Neuronal stem cell (in vitro differentiated cells): ENCODE measurements around the gene ZNF496.
"Not testable (repeated sequence)": the region's sequence is repeated elsewhere in the genome, so short reads cannot be mapped to it uniquely, and the experiment has no call there.

ENCODE experiments used
- DNase-seq: peaks from one replicate; pipeline ENCODE4 v3.0.0-alpha.2; 2013; ENCODE audit warnings: low spot score
- H2AFZ ChIP-seq: one replicate; pipeline ENCODE4 v1.6.1; 2013; ENCODE audit warnings: mild to moderate bottlenecking, low read length, inconsistent platforms
- H2AK5ac ChIP-seq: 2 replicates; pipeline ENCODE4 v1.6.1; 2013; ENCODE audit warnings: low read depth, mild to moderate bottlenecking, inconsistent platforms, low read length, moderate library complexity, mixed read lengths
- H2BK120ac ChIP-seq: 2 replicates; pipeline ENCODE4 v1.6.1; 2013; ENCODE audit warnings: low read depth, mild to moderate bottlenecking, inconsistent platforms, low read length, moderate library complexity, mixed read lengths
- H2BK12ac ChIP-seq: one replicate; pipeline ENCODE4 v1.6.1; 2013; ENCODE audit warnings: low read length, inconsistent platforms
- H2BK15ac ChIP-seq: 2 replicates; pipeline ENCODE4 v1.6.1; 2013; ENCODE audit warnings: mild to moderate bottlenecking, low read length, inconsistent platforms, mixed read lengths
- H2BK5ac ChIP-seq: one replicate; pipeline ENCODE4 v1.6.1; 2013; ENCODE audit warnings: inconsistent platforms, mild to moderate bottlenecking, low read length, moderate library complexity
- H3K14ac ChIP-seq: one replicate; pipeline ENCODE4 v1.6.1; 2013; ENCODE audit warnings: low read length, inconsistent platforms
- H3K18ac ChIP-seq: 2 replicates; pipeline ENCODE4 v1.6.1; 2013; ENCODE audit warnings: low read length, inconsistent platforms
- H3K23ac ChIP-seq: 2 replicates; pipeline ENCODE4 v1.6.1; 2013; ENCODE audit warnings: low read depth, mild to moderate bottlenecking, mixed read lengths, low read length, inconsistent platforms; ENCODE audit not compliant: poor library complexity
- H3K27ac ChIP-seq: replicated peaks from 3 replicates; pipeline ENCODE4 v1.5.1; 2013; ENCODE audit warnings: low read length, inconsistent platforms
- H3K27me3 ChIP-seq, 3 experiments: 2 replicates each; pipeline ENCODE4 v1.6.1; 2013; ENCODE audit warnings: low read length in 3 of 3, mild to moderate bottlenecking in 2 of 3, inconsistent platforms in 1 of 3, low read depth in 1 of 3, mixed read lengths in 1 of 3, moderate library complexity in 1 of 3; ENCODE audit not compliant: control insufficient read depth in 3 of 3, insufficient read depth in 3 of 3
- H3K36me3 ChIP-seq, 2 donors: replicated peaks in 1 of 2; 2 replicates each; pipeline ENCODE4 v1.6.1; 2013; ENCODE audit warnings: low read length in 2 of 2; ENCODE audit not compliant: control insufficient read depth in 2 of 2, insufficient read depth in 2 of 2
- H3K4ac ChIP-seq: 2 replicates; pipeline ENCODE4 v1.6.1; 2013; ENCODE audit warnings: inconsistent platforms, mild to moderate bottlenecking, low read length, moderate library complexity
- H3K4me1 ChIP-seq, 2 donors: 1 replicate in 1 of 2; 2 replicates in 1 of 2; pipeline ENCODE4 v1.6.1; 2013; ENCODE audit warnings: low read length in 2 of 2, low read depth in 1 of 2; ENCODE audit not compliant: control insufficient read depth in 2 of 2, insufficient read depth in 1 of 2
- H3K4me2 ChIP-seq: one replicate; pipeline ENCODE4 v1.6.1; 2013; ENCODE audit warnings: mild to moderate bottlenecking, low read length, inconsistent platforms; ENCODE audit not compliant: insufficient read depth, poor library complexity, severe bottlenecking
- H3K4me3 ChIP-seq, 2 donors: 2 replicates each; pipeline ENCODE4 v1.5.1; 2013; ENCODE audit warnings: low read length in 2 of 2, mild to moderate bottlenecking in 2 of 2, inconsistent platforms in 1 of 2, moderate library complexity in 1 of 2
- H3K79me1 ChIP-seq: one replicate; pipeline ENCODE4 v1.6.1; 2013; ENCODE audit warnings: low read depth, mild to moderate bottlenecking, inconsistent platforms, low read length, moderate library complexity
- H3K9ac ChIP-seq: one replicate; pipeline ENCODE4 v1.6.1; 2013; ENCODE audit warnings: mild to moderate bottlenecking, low read depth, low read length, inconsistent platforms; ENCODE audit not compliant: poor library complexity
- H3K9me3 ChIP-seq, 2 donors: replicated peaks in 1 of 2; 2 replicates each; pipeline versions ENCODE3 to v1.6.1; 2013; ENCODE audit warnings: low read length in 2 of 2, mild to moderate bottlenecking in 2 of 2, inconsistent platforms in 1 of 2, low read depth in 1 of 2, mixed read lengths in 1 of 2, moderate library complexity in 1 of 2; ENCODE audit not compliant: control insufficient read depth in 2 of 2, insufficient read depth in 1 of 2
- H4K8ac ChIP-seq: one replicate; pipeline ENCODE4 v1.6.1; 2013; ENCODE audit warnings: low read depth, mild to moderate bottlenecking, inconsistent platforms, low read length, moderate library complexity
- H4K91ac ChIP-seq: one replicate; pipeline ENCODE4 v1.6.1; 2013; ENCODE audit warnings: low read length, low read depth, mild to moderate bottlenecking, inconsistent platforms; ENCODE audit not compliant: poor library complexity
- WGBS, 2 donors: extraction: QIAGEN DNeasy Blood & Tissue Kit; methylation state at CpG; one replicate each; pipeline ENCODE4 v1.1.7; 2013; ENCODE audit warnings: missing lambda C conversion rate in 2 of 2, mixed read lengths in 1 of 2; ENCODE audit not compliant: insufficient read length in 2 of 2, insufficient replicate concordance in 1 of 2; ENCODE audit errors: extremely low coverage in 2 of 2; 5-methylcytosine and 5-hydroxymethylcytosine counted together

ZNF496 gene

DNA sequence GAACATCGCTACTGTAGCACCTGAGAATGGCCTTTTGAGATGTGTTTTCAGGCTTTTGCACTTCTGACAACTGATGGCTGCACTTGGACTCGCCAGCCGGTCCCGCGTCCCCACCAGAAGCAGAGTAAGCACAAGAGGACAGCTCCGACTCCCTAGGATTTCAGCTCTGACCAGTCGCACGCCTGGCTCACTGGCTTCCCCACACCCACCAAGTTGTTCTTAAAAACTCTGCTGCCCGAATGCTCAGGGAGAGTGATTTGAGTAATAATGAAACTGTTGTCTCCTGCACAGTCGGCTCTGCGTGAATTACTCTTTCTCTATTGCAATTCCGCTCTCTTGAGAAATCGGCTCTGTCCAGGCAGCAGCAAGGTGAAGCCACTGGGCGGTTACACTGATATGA is 44.1 kb upstream of the ZNF496 start:
- Histone ChIP-seq H3K18ac (peak overlapping the region; percentile 21), H3K36me3 (no peaks in the 10 kb centered on the region), H3K79me1 (no peaks in the 10 kb centered on the region), H2BK5ac (no peak overlapping the region), H3K9me3 (peaks cover 6 to 19% of the 10 kb centered on the region in 2 donors), H2BK120ac (no peak overlapping the region), H4K8ac (no peak overlapping the region), H4K91ac (no peak overlapping the region), H2BK12ac (no peak overlapping the region), H3K4ac (no peak overlapping the region), H2BK15ac (no peak overlapping the region), H3K27ac (no peak overlapping the region), H3K9ac (no peak overlapping the region), H3K4me3 (no peak overlapping the region), H3K14ac (no peak overlapping the region), H3K27me3 (no peaks in the 10 kb centered on the region), H3K4me1 (peaks cover 11 to 26% of the 10 kb centered on the region in 2 donors), H2AFZ (no peak overlapping the region), H3K23ac (no peak overlapping the region), H2AK5ac (no peak overlapping the region), H3K4me2 (no peak overlapping the region)
- no peak for DNase-seq
- no CpG with 5 or more reads among the region's 14 CpGs for WGBS, 2 donors

- H3K14ac ChIP-seq, H3K79me1 ChIP-seq, H4K91ac ChIP-seq, H2BK15ac ChIP-seq, H3K27ac ChIP-seq, H3K27me3 ChIP-seq, H2AFZ ChIP-seq, H3K4me2 ChIP-seq, H3K4ac ChIP-seq, H2BK5ac ChIP-seq, H3K23ac ChIP-seq, H3K36me3 ChIP-seq, H3K4me3 ChIP-seq, DNase-seq, H3K9ac ChIP-seq, H3K18ac ChIP-seq, H2AK5ac ChIP-seq, H4K8ac ChIP-seq, H2BK120ac ChIP-seq, H2BK12ac ChIP-seq: not testable (repeated sequence)
- Histone ChIP-seq H3K4me1 (peaks cover 11 to 26% of the 10 kb centered on the region in 2 donors), H3K9me3 (peaks cover 4 to 19% of the 10 kb centered on the region in 2 donors)
- no CpG with 5 or more reads among the region's 8 CpGs for WGBS, 2 donors
These were observed 43.1 kb upstream of the ZNF496 start for GRCh38 chr1:247374651-247375334.

- H3K27ac ChIP-seq: no peak overlapping the region
- H2BK15ac ChIP-seq: no peak overlapping the region
- peaks cover 3 to 19% of the 10 kb centered on the region in 2 donors for H3K9me3 ChIP-seq
- no peak overlapping the region for H3K9ac ChIP-seq
- H4K91ac ChIP-seq: no peak overlapping the region
- no peak overlapping the region for H3K4me3 ChIP-seq
- DNase-seq: peak; percentile 30
- no peak overlapping the region for H2AFZ ChIP-seq
- no peaks in the 10 kb centered on the region for H3K27me3 ChIP-seq
- H3K4me1 ChIP-seq: peaks cover 10 to 24% of the 10 kb centered on the region in 2 donors
- no peak overlapping the region for H4K8ac ChIP-seq
- H2BK5ac ChIP-seq: no peak overlapping the region
- no peaks in the 10 kb centered on the region for H3K36me3 ChIP-seq
- H2BK12ac ChIP-seq: no peak overlapping the region
- no CpG with 5 or more reads among the region's 26 CpGs for WGBS, 2 donors
- H2AK5ac ChIP-seq: no peak overlapping the region
- no peak overlapping the region for H3K4ac ChIP-seq
- H3K23ac ChIP-seq: no peak overlapping the region
- H3K79me1 ChIP-seq: no peaks in the 10 kb centered on the region
- H2BK120ac ChIP-seq: no peak overlapping the region
- no peak overlapping the region for H3K14ac ChIP-seq
- H3K18ac ChIP-seq: no peak overlapping the region
- H3K4me2 ChIP-seq: peak overlapping the region; percentile 47
These were observed 42.1 kb upstream of the ZNF496 start for GRCh38 chr1:247373721-247374141.

DNA sequence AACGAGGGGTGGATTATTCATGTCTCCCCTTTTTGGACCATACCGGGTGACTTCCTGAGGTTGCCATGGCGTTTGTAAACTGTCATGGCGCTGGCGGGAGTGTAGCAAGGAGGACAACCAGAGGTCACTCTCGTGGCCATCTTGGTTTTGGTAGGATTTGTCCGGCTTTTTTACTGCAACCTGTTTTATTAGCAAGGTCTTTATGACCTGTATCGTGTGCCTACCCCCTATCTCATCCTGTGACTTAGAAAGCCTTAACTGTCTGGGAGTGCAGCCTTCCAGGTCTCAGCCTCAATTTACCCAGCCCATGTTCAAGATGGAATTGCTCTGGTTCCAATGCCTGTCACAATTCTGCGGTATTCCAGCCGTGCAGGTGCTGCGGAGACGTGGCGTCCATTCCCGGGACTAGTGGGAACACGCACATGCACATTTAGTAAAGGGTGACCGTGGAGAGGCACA is 40.2 kb upstream of the ZNF496 start:
- no peak overlapping the region for H2BK120ac ChIP-seq
- no peak for DNase-seq
- no peak overlapping the region for H3K4ac ChIP-seq
- H3K4me3 ChIP-seq: no peak overlapping the region
- H4K91ac ChIP-seq: no peak overlapping the region
- H3K79me1 ChIP-seq: no peaks in the 10 kb centered on the region
- no peak overlapping the region for H3K23ac ChIP-seq
- H3K27ac ChIP-seq: no peak overlapping the region
- no peak overlapping the region for H2AK5ac ChIP-seq
- H3K4me1 ChIP-seq: peaks cover 0 to 22% of the 10 kb centered on the region in 2 donors
- H3K18ac ChIP-seq: no peak overlapping the region
- no peak overlapping the region for H2BK12ac ChIP-seq
- WGBS, 2 donors: no CpG with 5 or more reads among the region's 16 CpGs
- no peak overlapping the region for H2BK5ac ChIP-seq
- no peak overlapping the region for H4K8ac ChIP-seq
- H3K36me3 ChIP-seq: no peaks in the 10 kb centered on the region
- H3K4me2 ChIP-seq: no peak overlapping the region
- no peak overlapping the region for H2AFZ ChIP-seq
- H3K9ac ChIP-seq: no peak overlapping the region
- no peak overlapping the region for H2BK15ac ChIP-seq
- H3K27me3 ChIP-seq: no peaks in the 10 kb centered on the region
- H3K14ac ChIP-seq: no peak overlapping the region
- H3K9me3 ChIP-seq: peaks cover 3 to 26% of the 10 kb centered on the region in 2 donors
